GM12865 (cell line): Measurements from ENCODE around the gene SLN.

Source experiments
- DNase-seq: peaks from one replicate; pipeline ENCODE4 v3.0.0; 2010; ENCODE audit warnings: low read depth
- H3K4me3 ChIP-seq: 2 replicates; pipeline ENCODE4 v1.5.1; 2011; ENCODE audit warnings: mild to moderate bottlenecking, low read depth, low read length, control low read depth
- TF ChIP-seq, protein P1 (sequence below): IDR thresholded peaks from 2 replicates; pipeline ENCODE4 v1.5.1; 2011; ENCODE audit warnings: low read length, control low read depth, low read depth, inconsistent platforms; ENCODE audit not compliant: insufficient read depth; ENCODE audit errors: missing control alignments

Gene SLN

GRCh38 chr11:107719557-107720302, 7.9 kb upstream of the SLN start:
- no peak for DNase-seq
- no peak overlapping the region for H3K4me3 ChIP-seq
- TF ChIP-seq, protein P1, sequence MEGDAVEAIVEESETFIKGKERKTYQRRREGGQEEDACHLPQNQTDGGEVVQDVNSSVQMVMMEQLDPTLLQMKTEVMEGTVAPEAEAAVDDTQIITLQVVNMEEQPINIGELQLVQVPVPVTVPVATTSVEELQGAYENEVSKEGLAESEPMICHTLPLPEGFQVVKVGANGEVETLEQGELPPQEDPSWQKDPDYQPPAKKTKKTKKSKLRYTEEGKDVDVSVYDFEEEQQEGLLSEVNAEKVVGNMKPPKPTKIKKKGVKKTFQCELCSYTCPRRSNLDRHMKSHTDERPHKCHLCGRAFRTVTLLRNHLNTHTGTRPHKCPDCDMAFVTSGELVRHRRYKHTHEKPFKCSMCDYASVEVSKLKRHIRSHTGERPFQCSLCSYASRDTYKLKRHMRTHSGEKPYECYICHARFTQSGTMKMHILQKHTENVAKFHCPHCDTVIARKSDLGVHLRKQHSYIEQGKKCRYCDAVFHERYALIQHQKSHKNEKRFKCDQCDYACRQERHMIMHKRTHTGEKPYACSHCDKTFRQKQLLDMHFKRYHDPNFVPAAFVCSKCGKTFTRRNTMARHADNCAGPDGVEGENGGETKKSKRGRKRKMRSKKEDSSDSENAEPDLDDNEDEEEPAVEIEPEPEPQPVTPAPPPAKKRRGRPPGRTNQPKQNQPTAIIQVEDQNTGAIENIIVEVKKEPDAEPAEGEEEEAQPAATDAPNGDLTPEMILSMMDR, result no peak

GRCh38 chr11:107719073-107719472, 7.2 kb upstream of the SLN start:
- no peak for DNase-seq
- no peak overlapping the region for H3K4me3 ChIP-seq
- TF ChIP-seq, protein P1, result no peak

DNA sequence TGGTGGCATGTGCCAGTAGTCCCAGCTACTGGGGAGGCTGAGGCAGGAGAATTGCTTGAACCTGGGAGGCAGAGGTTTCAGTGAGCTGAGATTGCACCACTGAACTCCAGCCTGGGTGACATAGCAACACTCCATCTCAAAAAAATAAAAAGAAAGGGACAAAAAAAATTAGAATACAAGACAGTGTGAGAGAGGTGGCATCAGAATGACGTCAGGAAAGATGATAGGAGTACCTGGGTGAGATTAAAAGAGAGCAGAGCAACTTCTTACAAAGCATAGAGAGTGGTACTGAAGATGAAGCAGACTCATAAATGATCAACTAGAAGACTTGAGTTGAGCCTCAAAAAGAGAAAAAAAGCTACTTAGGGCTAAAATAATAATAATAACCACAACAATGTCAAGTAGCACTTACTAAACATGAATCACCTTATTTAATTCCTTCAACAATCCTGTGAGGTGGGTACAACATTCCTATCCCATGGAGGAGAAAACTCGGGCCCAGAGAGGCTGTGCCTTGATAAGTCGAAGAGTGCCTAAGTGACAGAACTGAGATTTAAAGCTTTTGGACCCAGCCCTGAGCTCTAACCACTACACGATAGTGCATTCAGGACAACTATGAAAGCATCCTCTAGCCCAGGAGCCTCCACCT, 5.2 kb upstream of the SLN start:
- no peak overlapping the region for H3K4me3 ChIP-seq
- DNase-seq, result no peak
- TF ChIP-seq, protein P1, result no peak

- TF ChIP-seq, protein P1, result no peak
- no peak overlapping the region for H3K4me3 ChIP-seq
- DNase-seq, result no peak
Measured at GRCh38 chr11:107713009-107713408, 1.2 kb upstream of the SLN start.

DNA sequence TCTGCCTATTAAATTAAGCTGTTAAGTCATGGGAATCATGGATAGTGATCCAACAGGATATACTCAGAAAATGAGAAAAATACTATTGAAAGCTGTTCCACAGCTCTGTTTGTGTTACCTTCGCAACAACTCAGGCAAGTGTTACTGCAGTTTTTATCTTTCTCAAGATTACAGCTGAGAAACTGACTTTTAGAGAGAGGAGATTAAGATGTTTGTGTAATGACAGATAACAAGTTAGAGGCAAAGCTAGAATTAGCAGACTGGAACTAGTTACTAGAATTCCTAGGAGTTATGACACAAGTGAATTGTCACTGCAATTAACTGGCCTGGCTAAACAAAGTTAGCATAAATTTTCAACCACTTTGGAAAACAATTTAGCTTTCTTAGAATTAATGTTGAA, 1.6 kb downstream of the SLN start:
- TF ChIP-seq, protein P1, result no peak
- no peak overlapping the region for H3K4me3 ChIP-seq
- no peak for DNase-seq

GRCh38 chr11:107708792-107709191, 3.1 kb downstream of the SLN start:
- DNase-seq, result no peak
- no peak overlapping the region for H3K4me3 ChIP-seq
- TF ChIP-seq, protein P1, result no peak
